ENCODE data around the gene NUTM2A.
"Not testable (repeated sequence)": the region's sequence is repeated elsewhere in the genome, so short reads cannot be mapped to it uniquely, and the experiment has no call there.

The NUTM2A gene, protein sequence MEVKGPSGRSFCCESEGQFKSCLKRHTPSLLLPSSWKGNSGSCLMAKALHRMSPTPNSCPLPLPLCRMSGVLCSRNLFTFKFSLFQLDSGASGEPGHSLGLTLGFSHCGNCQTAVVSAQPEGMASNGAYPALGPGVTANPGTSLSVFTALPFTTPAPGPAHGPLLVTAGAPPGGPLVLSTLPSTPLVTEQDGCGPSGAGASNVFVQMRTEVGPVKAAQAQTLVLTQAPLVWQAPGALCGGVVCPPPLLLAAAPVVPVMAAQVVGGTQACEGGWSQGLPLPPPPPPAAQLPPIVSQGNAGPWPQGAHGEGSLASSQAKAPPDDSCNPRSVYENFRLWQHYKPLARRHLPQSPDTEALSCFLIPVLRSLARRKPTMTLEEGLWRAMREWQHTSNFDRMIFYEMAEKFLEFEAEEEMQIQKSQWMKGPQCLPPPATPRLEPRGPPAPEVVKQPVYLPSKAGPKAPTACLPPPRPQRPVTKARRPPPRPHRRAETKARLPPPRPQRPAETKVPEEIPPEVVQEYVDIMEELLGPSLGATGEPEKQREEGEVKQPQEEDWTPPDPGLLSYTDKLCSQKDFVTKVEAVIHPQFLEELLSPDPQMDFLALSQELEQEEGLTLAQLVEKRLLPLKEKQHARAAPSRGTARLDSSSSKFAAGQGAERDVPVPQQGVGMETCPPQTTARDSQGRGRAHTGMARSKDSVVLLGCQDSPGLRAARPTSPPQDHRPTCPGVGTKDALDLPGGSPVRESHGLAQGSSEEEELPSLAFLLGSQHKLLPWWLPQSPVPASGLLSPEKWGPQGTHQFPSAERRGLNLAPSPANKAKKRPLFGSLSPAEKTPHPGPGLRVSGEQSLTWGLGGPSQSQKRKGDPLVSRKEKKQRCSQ

DNA sequence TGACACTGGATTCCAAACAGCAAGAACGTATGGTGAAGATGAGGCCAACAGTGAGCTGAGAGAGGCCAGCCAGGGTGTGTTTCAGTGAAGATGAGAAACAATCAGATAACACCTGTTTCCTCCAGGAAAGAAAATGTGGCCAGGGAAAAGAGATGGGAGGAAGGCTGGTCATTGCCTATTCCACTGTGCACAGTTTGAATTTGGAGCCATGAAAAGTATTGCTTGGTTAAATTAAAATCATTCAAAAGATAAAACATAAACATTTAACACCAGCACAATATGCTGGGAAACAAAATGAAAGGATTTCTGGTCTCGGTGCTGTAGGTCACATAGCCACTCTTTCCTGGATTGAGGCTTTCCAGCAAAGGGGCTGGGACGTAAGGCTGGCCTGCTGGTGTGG, at the start of gene NUTM2A:
TSS of gene NUTM2A (plus strand) at position 301 of the 400 bp plus-strand sequence. CDS start 383 bp downstream, outside the sequence.
- not testable (repeated sequence) for DNase-seq

DNA sequence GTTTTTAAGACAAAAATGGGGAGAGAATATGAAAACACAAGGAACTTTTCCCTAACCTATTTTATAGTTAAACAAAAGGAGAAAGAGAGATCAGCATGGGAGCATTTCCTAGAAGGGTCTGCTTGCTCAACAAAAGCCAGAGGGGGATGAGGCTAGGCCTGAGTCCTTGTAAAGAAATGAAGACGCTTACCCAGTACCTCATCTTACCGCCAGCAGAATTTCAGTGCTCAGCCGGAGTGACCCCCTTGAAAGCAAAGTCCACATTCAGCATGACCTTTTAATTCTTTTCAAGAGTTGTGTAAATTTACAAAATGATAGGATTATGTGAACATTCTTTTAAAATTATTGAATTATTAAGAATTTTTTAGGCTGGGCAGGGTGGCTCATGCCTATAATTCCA, 47.7 kb upstream of the NUTM2A start:
- DNase-seq, result not testable (repeated sequence)

DNA sequence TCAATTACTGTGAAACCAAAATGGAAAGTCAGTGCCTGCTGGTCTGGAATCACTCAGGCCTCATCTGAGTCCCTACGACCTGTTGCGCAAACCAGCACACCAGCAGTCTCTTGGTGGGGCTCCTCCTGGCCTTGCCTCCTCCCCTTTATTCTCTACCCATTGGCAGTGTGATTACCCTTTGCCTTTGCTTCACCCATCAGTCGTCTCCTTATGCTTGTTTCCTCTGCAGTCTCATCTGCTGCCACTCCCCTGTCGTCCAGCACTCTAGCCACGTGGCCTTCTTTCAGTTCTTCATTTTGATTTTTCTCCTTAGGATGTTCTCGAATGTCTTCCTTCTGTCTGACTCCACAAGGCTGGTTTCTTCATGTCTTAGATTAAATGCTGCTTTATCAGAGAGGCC, 40.8 kb upstream of the NUTM2A start:
- not testable (repeated sequence) for DNase-seq

DNA sequence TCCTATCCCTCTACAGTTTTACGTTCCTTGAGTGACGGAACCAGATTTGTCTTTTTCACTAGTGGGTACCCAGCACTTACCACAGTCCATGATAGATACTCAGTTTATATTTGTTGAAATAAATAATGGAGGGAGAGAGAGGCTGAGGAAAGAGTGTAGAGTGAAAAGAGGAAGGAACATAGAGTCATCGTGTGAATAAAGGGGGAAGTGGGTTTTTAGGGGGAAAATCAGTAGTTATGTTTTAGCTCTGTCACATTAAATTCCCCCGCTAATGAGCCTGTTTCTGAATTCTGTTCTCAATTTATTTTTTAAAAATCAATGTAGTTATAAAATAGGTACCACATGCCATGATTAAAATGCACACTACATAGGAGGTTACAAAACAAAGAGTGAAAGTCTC, 39.2 kb upstream of the NUTM2A start:
- not testable (repeated sequence) for DNase-seq

DNA sequence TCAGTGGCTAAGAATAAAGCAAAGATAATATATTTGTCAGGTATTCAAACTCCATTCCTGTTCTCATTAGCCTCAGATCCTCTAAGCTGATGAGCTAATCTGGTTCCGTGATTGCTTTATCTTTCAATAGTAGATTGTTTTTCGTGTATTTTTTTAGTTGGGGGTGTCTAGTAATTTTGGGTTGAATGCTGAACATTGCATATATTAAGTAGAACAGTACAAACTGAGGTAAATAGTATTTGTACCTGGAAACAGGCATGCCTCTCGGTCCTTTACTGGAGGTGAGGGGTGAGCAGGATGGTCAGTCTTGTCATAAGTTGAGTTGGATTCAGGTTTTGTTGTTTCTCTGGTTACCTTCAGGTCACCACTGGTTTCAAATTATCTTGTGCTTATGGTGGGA, 37.7 kb upstream of the NUTM2A start:
- not testable (repeated sequence) for DNase-seq

DNA sequence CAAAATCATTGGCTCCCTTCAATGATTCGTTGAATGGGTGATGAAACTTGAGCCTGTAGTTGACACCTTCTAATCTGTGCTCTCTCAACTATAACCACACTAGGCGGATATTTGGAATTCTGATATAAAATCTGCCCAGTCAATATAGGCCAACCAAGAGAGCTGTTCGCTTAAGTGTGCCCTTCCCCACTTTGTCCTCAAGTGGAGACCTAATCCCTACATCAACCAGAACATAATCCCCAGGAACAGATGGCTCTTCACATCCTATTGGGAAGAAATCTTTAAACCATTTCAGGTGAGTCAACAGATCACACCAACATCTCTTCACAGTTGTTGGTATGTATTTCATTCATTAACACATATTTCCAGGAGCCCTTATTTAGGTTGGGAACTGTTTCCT, 33.4 kb upstream of the NUTM2A start:
- not testable (repeated sequence) for DNase-seq

DNA sequence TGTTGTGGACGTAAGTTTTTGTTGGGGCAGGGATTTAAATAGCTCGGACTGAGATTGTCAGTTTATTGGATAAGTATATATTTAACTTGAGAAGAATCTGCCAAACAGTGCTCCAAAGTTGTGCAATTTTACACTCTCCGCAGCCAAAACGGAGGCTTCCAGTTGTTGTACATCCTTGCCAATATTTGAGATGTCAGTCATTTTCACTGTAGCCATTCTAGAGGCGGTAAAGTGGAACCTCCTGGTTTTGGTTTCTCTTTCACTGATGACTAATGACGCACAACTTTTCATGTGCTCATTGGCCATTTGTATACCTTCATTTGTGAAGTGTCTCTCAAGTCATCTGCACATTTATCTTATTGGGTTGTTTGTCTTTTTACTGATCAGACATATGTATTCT, 24.3 kb upstream of the NUTM2A start:
- not testable (repeated sequence) for DNase-seq

DNA sequence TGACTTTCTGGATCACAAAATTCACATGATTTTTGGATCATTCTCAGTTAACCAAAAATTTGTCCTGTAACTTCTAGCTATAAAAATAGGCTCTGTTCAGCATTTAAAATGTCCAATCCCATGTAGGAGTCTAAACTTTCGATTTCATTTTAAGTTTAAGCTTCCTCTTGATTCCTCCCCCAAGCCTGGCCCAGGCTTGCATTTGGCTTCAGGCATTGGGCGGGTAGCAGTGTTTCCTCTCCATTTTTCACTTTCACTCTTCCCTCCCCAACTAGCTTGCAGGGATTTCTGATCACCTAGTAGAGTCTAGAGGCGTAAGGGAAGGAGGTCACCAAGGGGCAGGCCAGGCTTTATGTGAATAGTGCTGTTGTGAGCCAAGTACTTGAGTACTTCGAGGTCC, 20.4 kb upstream of the NUTM2A start:
- DNase-seq, result not testable (repeated sequence)

DNA sequence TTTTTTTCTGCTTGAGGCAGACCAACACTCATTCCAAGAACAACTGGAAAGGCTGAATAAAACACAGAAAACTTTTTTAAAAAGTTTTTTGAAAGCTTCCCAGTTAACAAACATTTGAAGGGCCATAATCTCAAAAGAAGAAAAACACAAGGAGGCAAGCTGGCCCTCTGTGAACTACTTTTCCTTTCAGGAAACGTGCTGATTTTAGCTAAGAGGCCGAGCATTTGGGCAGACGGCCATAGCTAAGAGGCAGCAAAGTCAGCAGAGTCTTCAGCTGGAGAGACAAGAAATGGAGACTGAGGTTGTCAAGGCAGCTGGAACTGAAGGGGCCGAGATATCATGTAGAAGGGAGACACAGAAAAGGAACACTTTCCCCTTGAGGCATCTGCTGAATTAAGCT, 18.3 kb upstream of the NUTM2A start:
- not testable (repeated sequence) for DNase-seq

DNA sequence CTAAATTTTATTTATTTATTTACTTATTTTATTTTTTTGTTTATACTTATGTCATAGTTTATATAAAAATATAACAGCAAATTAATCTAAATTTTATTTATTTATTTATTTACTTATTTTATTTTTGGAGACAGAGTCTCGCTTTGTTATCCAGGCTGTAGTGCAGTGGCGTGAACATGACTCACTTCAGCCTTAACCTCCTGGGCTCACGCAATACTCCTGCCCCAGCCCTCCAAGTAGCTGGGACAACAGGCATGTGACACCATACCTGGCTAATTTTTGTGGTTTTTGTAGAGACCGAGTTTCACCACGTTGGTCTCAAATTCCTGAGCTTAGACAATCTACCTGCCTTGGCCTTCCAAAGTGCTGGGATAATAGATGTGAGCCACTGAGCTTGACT, 14.9 kb upstream of the NUTM2A start:
- not testable (repeated sequence) for DNase-seq

DNA sequence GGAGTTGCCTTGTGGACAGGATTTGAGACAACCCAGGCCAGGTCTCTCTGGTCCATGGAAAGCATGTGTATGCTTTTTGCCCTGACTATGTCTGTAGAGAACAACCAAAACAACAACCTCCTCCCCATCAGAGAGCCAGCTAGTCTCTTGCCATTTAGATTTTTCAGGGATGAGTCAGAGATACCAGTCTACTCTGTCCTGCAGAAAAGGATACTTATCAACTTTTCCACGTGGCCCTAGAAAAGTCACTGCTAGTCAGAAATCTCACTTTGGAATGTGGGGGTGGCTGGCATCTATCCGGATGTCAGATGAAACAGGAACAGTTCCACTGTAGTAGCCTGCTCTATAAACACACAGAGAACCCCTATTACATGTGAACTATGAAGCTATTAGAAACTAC, 13.4 kb upstream of the NUTM2A start:
- DNase-seq, result not testable (repeated sequence)

DNA sequence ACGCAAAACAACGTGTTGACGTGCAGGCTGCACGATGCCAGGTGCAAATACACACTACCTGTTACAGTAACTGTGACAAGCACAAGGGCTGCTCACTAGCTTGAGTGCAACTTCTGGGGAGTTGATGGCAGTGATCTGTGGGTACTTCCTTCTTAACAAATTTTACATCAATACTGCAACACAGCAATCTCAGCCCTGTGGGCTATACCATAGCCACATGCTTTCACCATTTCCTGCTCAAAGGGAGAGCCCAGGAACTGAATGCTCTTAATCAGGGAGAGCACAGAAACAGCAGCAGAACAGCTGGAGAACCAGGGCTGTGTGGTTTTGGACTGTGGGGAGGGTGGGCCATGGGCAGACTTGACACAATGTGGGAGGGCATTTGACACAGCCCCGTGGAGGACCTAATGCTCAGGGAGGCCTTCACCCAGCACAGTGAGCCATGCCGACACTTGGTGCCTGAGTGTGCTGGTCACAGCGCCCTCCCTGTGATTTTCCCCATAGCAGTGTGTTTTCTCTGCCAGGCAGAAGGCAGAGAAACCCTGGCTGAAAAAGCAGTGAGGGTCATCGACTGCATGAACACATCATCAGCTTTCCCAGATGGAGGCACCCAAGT, 12.0 kb upstream of the NUTM2A start:
- DNase-seq, result not testable (repeated sequence)

DNA sequence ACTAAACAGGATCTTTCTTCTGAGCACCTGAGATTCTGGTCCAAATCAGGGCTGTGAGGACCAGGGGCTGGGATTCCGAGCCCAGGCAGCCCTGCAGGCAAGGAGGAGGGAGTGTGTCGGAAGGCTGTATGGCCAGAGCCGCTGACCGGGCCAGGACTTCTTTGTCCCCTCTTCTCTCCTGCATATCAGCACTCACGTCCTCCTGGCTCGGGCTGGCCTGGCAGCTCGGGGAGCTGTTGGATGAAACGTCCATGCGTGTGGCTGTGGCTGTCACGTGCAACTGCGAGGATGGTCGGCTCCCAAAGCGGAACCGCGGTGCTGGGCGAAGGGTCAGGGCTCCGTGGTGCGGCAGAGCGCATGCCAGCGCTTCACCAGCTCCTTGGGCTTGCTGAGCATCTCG, 11.4 kb upstream of the NUTM2A start:
- DNase-seq, result not testable (repeated sequence)

DNA sequence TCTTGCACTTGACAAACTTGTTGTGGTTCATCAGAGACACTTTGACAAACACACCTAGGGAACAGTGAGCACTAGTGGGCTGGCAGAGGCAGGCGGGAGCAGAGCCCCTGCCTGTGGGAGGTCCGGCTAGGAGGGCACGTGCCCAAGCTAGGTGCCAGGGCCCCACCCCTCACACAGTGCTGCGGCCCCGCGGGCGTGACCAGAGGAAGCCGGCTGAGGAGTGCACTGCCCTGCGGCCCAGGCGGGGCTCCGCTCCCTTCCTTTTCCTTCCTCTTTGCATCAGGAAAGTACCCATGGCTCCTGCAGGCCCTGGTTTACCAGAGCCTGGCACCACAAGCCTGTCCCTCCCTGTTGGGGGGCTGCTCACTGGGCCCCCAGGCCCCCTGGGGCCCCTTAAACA, 9.1 kb upstream of the NUTM2A start:
- not testable (repeated sequence) for DNase-seq

DNA sequence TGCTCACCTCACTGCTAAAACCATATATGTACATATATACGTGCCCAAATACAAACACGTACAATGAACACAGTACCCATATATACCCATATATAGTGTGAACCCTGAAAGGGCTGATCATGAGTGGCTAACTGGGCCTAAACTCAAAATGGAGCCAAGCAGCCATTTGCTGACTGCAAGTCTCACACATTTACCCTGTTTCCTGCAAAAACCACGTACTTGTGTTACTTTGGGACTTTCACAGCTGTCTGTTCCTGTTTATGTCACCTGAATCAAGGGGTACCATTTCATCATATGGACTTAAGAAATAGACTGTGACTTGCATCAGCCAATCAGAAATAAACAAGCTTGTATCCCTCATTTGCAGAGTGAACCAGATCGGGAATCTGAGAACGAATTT, 5.9 kb upstream of the NUTM2A start:
- DNase-seq, result not testable (repeated sequence)

DNA sequence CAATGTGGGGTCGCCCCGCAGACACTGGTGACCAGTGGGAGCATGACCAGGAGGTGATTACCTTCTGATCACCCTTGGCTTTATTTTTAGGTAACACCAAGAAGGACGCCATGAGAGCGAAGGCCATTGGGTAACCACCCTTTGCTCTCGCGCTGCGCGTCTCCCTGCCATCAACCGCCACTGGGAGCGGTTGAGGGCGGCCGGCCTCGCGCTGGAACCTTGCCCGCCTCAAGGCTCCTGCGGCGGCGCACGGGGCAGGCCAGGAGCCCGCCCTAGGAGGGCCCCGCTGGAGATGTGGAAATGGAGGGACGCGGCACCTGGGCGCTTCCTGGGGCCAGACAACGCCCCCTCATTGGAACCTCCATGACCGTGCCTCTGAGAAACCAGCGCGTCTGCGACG, 2.5 kb upstream of the NUTM2A start:
- not testable (repeated sequence) for DNase-seq

DNA sequence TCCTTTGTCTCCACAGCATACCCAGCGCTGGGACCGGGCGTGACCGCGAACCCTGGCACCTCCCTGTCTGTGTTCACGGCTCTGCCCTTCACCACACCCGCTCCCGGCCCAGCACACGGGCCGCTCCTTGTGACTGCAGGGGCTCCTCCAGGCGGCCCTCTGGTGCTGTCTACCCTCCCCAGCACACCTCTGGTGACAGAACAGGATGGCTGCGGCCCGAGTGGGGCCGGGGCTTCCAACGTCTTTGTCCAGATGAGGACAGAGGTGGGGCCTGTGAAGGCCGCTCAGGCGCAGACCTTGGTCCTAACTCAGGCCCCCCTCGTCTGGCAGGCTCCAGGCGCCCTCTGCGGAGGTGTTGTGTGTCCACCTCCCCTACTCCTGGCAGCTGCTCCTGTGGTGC, 3.0 kb downstream of the NUTM2A start:
- DNase-seq, result not testable (repeated sequence)

DNA sequence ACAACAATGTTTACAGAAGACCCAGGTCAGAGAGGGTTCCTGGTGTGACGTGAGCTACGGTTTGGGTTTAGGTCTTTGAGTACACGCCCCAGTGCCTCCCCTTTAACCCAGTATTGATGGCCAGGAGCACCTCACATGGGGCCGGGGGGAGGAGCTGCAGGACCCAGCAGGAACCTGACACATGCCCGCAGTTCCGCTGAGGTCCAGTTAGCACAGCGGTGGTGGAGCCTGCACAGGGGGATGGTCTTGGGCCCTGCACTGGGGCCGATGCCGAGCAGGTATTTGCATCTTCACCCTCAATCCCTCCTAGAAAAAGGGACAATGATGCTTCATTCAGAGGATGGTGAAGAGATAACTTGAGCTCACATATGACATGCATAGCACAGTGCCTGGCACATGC, 4.0 kb downstream of the NUTM2A start:
- DNase-seq, result not testable (repeated sequence)

DNA sequence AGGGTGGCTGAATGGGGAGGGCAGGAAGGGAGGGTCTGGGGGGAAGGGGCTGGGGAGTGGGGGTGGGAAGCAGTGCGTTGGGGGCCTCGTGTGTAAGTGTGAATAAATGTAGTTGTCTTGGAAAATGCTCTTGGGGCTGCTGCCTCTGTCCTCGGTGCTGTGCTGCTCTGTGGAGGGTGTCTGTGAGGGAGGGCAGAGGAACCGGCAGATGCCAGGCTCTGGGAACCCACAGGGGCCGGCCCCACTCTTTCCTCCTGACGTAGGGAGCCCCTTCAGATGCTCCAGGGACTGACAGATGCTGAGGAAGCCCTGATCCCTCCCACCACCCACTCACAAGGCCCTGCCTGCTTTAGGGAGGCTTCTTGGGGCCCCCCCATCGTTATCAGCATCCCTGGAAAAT, 9.6 kb downstream of the NUTM2A start:
- DNase-seq, result not testable (repeated sequence)

DNA sequence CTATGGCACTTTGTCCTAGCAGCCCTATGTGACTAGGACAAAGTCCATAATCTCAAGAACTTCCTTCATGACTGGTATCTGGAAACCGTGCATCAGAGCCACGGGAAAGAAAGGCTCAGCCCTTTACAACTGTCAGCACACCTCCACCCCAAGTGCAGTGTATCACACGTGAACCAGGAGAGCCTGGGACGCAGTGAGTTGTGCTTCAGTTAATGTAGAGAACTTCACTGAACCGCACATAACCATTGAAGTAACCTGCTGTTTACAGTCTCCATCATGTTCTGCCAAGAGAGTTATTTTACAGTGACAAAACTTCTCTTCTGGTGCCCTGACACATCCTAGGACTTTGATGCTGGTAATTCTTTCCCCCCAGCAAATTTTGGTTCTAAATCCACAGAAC, 12.0 kb downstream of the NUTM2A start:
- DNase-seq, result not testable (repeated sequence)

DNA sequence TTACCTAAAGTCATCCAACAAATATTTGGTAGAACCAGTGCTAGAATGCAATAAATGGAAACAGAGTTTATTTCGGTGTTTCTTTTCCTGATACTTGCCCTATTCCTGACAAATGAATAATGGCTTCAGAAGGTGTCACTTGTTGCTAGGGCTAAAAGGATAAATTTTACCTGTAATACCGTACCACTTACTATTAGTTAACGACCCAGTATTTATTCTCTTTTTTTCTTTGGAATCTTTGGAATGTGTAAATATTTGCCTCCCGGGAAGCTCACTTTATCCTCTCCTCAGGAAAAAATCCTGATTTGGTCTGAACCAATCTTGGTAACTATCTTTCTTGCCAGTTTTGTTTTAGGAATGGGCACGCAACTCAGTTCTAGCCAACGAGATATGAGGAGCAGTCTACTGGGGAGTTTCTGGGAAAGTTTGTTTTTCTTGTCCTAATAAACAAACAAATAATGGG, 14.1 kb downstream of the NUTM2A start:
- DNase-seq, result not testable (repeated sequence)

DNA sequence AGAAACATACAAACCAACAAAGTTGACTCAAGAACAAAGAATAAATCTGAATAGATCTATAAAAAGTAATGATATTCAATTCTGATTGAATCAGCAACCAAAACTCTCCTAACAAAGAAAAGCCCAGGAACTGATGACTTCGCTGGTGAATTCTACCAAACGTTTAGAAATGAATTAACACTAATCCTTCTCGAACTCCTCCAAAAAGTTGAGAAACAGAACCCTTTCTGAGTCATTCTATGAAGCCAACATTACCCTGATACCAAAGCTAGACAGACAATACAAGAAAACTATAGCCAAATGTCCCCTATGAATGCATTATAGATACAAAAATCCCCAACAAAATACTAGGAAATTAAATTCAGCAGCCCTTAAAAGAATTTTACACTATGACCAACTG, 16.9 kb downstream of the NUTM2A start:
- not testable (repeated sequence) for DNase-seq

DNA sequence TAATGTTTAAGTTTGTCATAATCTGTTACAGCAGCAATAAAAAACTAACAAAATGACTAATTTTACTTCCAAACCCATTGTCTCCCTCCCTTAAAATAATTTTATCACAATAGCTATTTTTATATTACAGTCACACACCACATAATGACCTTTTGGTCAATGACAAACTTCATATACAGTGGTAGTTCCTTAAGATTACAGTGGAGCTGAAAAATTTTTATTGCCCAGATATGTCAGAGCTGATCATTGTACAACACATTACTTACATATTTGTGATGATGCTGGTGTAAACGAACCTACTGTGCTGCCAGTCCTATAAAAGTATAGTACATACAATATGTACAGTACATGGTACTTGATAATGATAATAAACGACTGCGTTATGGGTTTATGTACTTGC, 22.1 kb downstream of the NUTM2A start:
- not testable (repeated sequence) for DNase-seq

Measured in KG1 (cell line).